HG02840 (cell line): ENCODE measurements around the gene C19orf85.
"Not testable (repeated sequence)": the region's sequence is repeated elsewhere in the genome, so short reads cannot be mapped to it uniquely, and the experiment has no call there.

Experiments
- ATAC-seq: cut with Tn5 transposase; IDR thresholded peaks from one replicate; pipeline ENCODE4 v1.9.1; 2021; ENCODE audit warnings: mild to moderate bottlenecking, moderate library complexity, moderate number of reproducible peaks; ENCODE audit not compliant: unreplicated experiment, low FRiP score

Gene C19orf85

GRCh38 chr19:55443824-55444480, 20.6 kb downstream of the C19orf85 start:
- no peak for ATAC-seq

DNA sequence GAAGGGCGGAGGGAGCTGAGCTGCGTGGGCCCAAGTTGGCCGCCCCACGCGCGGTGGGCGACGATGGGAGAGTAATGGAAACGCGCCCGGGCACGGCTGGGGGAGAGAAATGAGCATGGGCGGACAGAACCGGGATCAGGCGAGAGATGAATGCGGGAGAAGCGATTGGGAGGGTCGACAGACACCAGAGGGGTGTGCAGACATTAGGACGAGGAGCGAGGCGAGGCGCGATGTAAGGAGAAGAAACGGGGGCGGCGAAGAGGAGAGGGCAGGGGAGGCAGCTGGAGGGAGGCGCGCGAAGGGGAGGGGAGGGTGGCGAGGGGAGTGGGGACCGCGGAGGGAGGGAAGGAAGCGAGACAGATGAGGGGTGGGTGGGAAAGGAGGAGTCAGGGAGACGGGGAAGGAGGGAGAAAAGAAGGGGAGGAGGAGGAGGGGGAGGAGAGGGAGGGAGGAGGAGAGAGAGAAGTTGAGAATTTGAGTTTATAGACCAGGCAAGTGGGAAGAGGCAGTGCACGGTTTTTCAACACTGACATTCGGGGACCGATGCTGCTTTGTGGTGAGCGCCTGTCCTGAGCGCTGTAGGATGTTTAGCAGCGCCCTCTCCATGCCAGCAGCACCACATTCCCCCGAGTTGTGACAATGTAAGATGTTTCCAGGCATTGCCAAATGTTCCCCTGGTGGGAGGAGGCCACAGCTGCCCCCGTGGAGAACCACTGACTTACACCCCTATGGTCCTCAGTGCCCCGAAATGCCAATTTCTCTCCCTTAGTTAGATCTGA, 21.3 kb downstream of the C19orf85 start, which contains the start of gene SHISA7:
Gene SHISA7, minus strand, starts transcription at position 256 of the 779 bp plus-strand sequence. CDS start 437 bp downstream, outside the sequence.
- no peak for ATAC-seq

- ATAC-seq = no peak
Measured at GRCh38 chr19:55442372-55442961, 22.1 kb downstream of the C19orf85 start.

- no peak for ATAC-seq
Measured at GRCh38 chr19:55441692-55442321, 22.7 kb downstream of the C19orf85 start.

- ATAC-seq = no peak
Measured at GRCh38 chr19:55441319-55441691, 23.2 kb downstream of the C19orf85 start.

DNA sequence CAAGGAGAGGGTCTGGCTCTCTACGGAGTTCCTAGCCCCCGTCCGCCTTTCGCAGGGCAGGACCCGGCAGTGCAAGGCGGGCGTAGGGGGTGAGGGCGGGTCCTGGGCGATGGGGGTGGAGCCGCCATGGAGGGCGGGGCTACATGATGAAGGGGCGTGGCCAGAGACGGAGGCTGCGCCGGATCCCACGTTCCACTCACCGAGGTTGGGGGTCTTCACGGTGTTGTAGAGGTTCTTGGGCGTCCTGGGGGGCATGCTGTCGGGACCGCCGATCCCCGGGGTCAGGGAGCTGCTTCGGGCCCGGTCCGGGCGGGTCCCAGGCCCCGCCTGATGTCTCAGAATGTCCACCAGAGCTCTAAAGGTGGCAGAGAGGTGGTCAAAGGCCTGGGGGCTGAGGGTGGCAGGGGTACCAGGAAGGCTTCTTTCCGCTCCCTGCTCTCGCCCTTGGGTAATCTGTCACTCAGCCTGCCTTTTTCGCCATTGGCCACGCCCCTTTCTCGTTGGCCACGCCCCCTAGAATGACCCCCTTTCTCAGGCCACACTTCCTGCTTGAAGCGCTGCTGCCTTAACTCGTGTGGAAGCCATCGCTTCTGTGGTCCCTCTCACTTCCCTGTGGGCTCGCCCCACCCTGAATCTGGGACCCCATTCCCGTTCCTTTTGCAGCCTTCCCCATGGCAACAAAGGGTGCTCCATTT, 24.0 kb downstream of the C19orf85 start:
- no peak for ATAC-seq

DNA sequence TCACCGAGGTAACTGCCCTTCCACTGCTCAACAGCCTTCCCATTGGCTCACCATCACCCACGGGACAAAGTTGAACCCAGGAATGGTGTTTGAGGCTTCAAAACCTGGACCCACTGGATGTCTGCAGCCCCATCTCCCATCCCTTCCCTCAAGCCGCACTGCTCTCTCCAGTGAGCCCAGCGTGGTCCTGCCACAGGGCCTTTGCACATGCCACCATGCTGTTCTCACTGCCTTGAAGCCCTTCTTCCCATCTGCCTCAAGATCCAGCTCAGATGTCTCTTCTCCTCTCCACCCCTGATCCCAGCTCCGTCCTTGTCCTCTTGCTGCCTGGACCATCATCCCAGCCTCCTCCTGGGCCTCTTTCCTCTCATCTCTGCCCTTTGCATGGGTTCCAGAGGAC, 25.5 kb downstream of the C19orf85 start:
- ATAC-seq = no peak

GRCh38 chr19:55437410-55437809, 27.1 kb downstream of the C19orf85 start:
- ATAC-seq = no peak

DNA sequence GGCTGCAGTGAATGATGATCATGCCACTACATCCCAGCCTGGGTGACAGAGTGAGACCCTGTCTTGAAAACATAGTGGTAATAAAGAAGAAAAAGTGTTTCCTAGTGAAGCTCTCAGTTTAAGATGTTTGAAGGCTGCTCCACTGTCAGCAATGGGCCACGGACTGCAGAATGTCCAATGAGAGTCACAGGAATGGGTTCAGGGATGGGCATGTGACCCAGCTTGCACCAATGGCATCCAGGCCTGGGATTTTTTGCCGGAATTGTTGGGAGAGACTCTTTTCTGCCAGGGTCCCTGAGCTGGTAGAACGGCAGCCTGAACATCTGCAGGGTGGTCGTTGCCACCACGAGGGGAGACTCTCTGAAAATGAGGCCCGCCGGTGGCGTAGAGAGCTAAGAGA, 27.7 kb downstream of the C19orf85 start:
- ATAC-seq = no peak

DNA sequence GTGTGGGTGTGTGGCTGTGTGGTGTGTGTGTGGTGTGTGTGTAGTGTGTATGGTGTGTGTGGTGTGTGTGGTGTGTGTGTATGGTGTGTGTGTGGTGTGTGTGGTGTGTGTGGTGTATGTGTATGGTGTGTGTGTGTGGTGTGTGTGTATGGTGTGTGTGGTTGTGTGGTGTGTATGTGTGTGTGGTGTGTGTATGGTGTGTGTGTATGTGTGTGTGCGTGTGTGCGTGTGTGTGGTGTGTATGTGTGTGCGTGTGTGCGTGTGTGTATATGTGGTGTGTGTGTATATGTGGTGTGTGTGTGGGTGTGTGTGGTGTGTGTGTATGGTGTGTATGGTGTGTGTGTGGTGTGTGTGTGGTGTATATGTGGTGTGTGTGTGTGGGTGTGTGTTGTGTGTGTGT, 29.5 kb downstream of the C19orf85 start:
- no peak for ATAC-seq

- no peak for ATAC-seq
Measured at GRCh38 chr19:55434356-55434919, 30.1 kb downstream of the C19orf85 start.

DNA sequence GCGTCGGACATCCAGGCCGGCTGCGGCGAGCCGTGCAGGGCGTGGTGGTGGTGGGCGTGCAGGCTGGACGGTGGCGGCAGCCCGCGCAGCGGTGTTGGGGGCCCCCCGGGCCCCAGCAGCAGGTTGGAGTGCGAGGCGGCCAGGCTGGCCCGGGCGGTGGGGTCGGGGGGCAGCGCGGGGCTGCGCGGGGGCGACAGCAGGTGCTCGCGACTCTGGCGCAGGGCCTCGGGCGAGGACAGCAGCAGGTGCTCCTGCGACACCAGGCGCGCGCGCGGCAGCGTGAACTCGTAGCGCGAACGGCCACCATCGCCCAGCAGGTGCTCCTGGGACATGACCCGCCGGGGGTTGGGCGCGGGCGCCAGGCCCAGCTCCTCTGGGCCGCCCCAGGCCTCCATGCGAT, 31.3 kb downstream of the C19orf85 start:
- no peak for ATAC-seq

- ATAC-seq = no peak
Measured at GRCh38 chr19:55432241-55432959, 32.2 kb downstream of the C19orf85 start.

DNA sequence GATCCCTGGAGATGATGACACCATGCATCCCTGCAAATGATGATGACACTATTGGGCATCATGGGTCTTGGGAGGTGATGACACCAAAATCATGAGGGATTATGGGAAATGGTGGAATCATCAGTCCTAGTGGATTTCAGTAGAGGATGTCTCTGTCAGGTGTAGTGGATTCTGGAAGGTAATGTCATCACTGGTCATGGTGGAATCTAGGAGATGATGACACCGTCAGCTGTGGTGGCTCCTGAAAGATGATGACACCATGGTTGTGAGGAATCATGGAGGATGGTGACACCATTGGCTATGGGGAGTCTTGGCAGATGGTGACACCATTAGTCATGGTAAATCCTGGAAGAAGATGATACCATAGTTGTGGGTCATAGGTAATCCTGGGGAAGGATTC, 33.4 kb downstream of the C19orf85 start:
- no peak for ATAC-seq

- ATAC-seq = no peak
Measured at GRCh38 chr19:55426042-55426441, 38.5 kb downstream of the C19orf85 start.

GRCh38 chr19:55424518-55424917, 40.0 kb downstream of the C19orf85 start:
- ATAC-seq = no peak

GRCh38 chr19:55423225-55424005, 41.1 kb downstream of the C19orf85 start:
- ATAC-seq = no peak

DNA sequence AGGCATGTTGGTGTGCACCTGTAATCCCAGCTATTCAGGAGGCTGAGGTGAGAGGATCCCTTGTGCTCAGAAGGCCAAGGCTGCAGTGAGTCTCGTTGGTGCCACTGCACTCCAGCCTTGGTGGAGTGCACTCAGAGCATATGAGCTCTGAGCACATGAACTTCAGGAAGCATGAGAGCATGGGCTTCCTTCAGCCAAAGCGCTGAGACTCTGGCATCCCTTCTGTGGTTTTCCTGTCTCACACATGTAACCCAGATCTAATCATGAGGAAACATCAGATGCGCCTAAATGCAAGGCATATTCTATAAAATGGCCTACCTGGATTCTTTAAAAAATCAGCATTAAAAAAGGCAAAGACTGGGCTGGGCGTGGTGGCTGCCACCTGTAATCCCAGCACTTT, 43.3 kb downstream of the C19orf85 start:
- ATAC-seq = not testable (repeated sequence)
